ENCODE measurements around the gene RABGAP1L.
"Not testable (repeated sequence)": the region's sequence is repeated elsewhere in the genome, so short reads cannot be mapped to it uniquely, and the experiment has no call there.

Gene RABGAP1L

DNA sequence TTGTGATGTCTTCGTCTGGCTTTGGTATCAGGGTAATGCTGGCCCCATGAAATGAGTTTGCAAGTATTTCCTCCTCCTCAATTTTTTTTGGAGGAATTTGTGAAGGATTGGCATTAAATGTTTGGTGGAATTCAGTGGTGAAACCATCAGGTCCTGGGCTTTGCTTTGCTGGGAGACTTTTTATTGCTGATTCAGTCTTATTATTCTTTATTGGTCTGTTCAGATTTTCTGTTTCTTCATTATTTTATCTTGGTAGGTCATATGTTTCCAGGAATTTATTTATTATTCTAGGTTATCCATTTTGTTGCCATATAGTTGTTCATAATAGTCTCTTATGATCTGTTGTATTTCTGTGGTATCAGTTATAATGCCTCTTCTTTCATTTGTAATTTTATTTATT is 126.7 kb downstream of the RABGAP1L start:
- DNase-seq (ENCODE audit: extremely low read depth in 1 of 2, low read depth in 1 of 2) = no peak

DNA sequence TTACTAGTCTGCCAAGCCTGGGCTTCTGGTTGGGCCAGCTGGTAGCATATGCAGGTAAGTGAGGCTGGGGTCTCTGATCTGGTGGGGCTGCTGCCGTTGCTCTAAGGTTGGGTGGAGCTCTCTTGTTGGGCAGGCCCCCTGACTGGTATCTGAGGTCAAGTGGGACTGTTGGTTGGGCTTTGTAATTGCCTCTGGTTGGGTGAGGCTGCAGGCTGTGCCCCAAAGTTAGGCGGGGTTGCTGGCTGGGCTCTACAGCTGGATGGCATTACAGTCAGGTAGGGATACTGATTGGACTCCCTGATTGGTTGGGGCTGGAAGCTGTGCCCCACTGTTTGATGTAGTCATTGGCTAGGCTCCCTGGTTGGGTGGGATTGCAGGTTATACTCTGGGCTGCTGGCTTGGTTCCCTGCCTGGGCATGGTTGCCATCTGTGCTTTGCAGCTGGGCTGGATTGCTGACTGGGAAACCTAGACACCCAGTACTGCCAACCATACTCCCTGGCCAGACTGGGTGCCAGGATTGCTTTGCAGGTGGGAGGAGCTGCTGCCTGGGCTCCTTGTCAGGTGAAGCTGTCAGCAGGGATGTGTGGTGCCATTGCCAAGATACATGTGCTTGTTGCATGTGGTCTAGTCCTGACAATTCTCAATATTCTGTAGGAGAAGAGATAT is 130.5 kb downstream of the RABGAP1L start:
- no peak for DNase-seq (ENCODE audit: extremely low read depth in 1 of 2, low read depth in 1 of 2)

DNA sequence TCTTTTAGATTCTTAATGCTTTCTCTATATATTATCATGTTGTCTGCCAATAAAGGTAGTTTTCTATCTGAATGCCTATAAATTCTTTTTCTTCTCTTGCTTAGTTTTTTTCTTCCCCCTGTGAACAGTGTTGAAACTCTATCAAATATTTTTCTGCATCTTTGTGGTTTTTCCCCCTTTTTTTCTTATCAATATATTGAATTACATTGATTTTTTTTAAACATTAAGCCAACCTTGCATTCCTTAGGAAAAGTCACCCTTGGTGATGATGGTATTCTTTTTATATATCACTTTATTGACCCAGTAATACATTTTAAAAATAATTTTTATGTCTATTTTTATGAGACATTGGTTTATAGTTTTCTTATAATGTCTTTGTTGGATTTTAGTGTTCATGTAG is 131.7 kb downstream of the RABGAP1L start:
- DNase-seq (ENCODE audit: extremely low read depth in 1 of 2, low read depth in 1 of 2) = no peak

DNA sequence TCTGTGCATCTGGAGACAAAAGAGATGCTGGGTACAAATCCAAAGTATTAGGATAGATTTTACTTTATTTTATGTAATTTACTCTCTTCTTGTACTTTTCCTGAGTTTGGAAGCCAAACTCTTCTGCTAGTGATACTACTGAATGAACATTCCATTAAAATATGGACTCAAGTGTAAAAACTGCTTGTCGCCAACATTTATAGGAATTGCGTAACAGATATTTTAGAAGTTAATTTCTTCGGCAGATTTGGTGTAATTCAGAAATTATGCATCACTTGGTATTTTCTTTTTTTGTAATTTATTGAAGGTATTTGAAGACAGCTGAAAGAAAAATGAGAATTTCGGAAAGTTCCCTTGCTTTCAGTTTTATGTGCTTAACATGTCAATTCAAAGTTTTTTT is 137.0 kb downstream of the RABGAP1L start:
- no peak for DNase-seq (ENCODE audit: extremely low read depth in 1 of 2, low read depth in 1 of 2)

DNA sequence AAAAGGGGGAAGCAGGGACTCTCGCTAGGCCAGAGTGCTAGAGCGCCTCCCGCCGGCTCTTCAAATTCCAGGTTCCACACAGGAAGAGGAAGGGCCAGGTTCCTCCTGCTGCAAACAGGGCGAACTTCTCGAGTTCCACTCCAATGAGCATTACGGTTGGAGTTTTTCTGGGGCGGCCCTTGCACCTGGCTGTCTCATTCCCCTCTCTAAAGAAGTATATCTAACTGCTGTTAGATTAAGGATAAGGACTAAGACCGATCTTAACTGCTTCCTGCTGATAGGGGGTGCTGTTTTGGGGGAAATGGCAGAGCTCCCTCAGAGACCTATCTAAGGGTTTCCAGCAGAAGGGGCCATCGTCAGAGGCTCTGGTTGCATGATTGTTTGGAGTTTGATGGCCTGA is 138.0 kb downstream of the RABGAP1L start:
- no peak for DNase-seq (ENCODE audit: extremely low read depth in 1 of 2, low read depth in 1 of 2)

DNA sequence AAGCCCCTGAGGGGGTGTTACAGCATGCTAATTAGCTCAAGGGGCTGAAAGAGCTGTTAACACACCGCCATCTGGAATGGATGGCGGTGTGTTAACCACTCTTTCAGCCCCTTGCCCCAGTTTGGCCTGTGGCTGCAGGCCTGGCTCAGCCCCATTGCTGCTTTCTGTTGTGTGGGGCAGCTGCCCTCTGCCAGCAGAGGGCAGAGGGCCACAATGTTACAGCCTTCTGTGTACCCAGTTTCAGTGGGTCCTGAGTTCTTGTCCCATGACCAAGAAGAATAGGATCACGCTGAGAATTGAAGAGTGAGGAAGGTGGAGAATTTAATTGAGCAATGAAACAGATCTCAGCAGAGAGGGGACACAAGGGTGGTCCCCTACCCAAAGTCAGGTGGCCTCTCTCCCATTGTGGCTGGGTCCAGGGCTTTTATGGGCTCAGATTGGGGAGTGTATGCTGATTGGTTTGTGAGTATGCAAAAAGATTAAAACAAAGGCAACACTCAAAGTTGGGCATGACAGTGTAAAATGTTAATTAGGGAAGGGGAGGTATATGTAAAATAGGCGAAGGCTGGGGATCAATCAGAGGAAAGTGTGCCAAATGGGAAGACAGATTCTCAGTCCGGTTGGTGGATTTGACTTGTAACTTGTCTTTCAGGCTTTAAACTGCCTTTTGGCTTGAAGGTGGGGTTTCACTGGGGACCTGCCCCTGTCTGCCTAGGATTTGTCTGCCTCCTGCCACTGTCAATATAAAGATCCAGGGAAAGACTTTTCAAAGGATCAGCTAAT is 142.2 kb downstream of the RABGAP1L start:
- DNase-seq (ENCODE audit: extremely low read depth in 1 of 2, low read depth in 1 of 2) = no peak

DNA sequence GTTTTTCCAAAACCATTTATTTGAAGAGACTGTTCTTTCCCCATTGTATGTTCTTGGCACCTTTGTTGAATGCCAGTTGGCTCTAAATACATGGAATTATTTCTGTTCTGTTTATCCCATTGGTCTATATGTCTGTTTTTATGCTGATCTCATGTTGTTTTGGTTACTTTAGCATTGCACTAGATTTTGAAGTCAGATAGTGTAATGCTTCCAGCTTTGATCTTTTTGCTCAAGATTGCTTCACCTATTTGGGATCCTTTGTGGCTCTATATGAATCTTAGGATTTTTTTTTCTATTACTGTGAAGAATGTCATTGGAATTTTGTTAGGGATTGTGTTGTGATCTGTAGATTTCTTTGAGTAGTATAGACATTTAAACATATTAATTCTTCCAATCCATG is 149.3 kb downstream of the RABGAP1L start:
- no peak for DNase-seq (ENCODE audit: extremely low read depth in 1 of 2, low read depth in 1 of 2)

DNA sequence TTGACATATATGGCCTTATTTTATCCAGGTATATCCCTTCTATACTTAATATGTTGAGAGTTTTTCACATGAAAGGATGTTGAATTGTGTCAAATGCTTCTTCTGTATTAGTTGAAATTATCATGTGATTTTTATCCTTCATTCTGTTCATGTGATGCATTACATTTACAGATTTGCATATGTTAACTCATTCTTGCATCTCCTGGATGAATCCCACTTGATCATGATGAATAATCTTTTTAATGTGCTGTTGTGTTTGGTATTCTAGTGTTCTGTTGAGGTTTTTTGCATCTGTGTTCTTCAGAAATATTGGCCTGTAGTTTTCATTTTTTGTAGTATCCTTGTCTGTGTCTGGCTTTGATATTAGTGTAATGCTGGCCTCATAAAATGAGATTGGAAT is 150.2 kb downstream of the RABGAP1L start:
- no peak for DNase-seq (ENCODE audit: extremely low read depth in 1 of 2, low read depth in 1 of 2)

DNA sequence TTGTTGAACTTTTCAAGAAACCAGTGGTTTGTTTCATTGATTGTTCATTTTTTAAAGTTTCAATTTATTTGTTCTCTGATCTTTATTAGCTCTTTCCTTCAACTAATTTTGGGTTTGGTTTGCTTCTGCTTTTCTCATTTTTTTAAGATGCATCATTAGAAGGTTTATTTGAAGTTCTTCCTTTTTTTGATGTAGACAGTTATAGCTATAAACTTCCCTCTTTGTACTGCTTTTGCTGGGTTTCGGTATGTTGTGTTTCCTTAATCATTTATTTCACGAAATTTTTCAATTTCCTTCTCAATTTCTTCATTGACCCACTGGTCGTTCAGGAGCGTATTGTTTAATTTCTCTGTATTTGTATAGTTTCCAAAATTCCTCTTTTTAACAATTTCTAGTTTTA is 155.1 kb downstream of the RABGAP1L start:
- DNase-seq (ENCODE audit: extremely low read depth in 1 of 2, low read depth in 1 of 2) = no peak

DNA sequence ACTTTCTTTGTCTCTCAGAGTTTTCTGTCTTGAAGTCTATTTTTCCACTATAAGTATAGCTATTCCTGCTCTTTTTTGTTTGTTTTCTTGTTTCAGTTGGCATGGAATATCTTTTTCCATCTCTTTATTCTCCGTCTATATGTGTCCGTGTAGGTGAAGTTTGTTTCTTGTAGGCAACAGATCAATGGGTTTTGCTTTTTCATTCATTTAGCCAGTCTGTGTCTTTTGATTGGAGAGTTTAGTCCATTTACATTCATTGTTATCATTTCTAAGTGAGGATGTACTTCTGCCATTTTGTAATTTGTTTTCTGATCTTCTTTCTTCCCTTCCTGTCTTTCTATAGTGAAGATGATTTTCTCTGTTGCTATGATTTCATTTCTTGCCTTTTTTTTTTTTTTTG is 155.9 kb downstream of the RABGAP1L start:
- no peak for DNase-seq (ENCODE audit: extremely low read depth in 1 of 2, low read depth in 1 of 2)

DNA sequence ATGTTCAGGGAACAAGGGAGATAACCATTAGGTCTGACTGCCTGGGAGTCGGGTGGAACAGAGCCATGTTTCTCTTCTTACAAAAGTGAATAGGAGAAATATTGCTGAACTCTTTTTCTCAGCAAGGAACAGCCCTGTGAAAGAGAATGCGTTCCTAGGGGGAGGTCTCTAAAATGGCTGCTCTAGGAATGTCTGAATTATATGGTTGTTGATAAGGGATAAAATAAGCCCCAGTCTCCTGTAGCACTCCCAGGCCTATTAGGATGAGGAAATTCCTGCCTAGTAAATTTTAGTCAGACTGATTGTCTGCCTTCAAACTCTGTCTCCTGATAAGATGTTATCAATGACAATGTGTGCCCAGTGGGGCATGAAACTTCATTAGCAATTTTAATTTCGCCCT is 161.6 kb downstream of the RABGAP1L start:
- DNase-seq (ENCODE audit: extremely low read depth in 1 of 2, low read depth in 1 of 2) = not testable (repeated sequence)

DNA sequence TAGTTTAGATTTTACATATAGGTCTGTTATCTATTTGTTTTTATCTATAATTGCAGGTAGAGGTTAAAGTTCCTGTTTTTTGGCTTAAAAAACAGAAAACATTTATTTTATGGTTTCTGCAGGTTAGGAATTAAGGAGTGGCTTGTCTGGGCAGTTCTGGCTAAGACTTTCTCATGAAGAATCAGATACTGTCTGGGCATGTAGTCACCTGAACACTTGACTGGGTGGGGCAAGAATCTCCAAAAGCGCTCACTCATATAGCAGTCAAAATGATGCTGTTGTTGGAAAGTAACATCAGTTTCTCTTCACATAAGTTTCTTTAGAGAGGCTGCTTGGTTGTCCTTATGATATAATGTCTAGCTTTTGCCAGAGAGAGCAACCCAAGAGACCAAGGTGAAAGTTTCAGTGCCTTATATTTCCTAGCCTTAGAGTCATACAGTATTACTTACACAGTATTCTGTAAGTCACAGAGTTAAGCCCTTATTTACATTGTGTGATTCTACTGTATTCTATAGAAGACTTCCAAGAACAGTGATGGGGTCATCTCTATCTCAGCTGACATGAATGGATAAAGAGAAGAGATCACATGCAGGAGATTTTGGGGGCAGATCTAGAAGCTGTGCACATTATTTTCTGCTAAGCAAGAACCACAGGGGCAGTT is 163.0 kb downstream of the RABGAP1L start:
- no peak for DNase-seq (ENCODE audit: extremely low read depth in 1 of 2, low read depth in 1 of 2)

DNA sequence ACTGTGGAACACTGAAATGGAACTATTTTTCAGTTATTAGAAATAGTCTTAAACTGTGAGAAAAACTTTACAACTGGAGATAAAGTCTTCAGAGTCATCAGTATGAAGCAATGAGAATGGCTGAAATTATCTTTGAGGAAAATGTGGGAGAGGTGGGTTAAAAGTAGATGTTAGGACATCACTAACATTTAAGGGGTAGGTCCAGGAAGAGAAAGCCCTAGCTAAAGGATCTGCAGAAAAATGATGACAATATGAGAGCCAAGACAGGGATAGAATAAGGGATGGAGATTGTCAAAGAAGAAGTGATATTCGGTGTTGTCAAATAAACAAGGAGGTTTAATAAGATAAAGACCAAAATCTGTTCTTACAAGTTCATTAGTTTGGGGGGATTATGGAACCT is 165.2 kb downstream of the RABGAP1L start:
- no peak for DNase-seq (ENCODE audit: extremely low read depth in 1 of 2, low read depth in 1 of 2)

DNA sequence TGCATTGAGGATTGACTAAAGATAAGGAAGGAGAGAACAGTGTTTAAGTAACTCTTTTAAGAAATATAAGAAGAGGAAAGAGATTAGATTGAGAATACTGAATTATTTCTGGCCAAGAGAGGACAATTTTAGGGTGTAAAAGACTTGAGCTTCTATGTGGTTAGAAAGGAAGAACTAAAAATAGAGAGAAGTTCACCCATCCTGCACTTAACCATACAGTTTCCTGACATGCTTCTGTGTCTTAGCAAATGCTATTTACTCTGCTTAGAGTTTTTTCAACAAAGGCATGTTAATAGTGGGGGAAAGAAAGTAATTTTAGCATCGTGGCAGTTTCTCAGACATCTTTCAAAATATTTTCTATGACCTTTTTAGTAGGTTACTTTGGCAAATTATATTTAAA is 165.6 kb downstream of the RABGAP1L start:
- DNase-seq (ENCODE audit: extremely low read depth in 1 of 2, low read depth in 1 of 2) = no peak

DNA sequence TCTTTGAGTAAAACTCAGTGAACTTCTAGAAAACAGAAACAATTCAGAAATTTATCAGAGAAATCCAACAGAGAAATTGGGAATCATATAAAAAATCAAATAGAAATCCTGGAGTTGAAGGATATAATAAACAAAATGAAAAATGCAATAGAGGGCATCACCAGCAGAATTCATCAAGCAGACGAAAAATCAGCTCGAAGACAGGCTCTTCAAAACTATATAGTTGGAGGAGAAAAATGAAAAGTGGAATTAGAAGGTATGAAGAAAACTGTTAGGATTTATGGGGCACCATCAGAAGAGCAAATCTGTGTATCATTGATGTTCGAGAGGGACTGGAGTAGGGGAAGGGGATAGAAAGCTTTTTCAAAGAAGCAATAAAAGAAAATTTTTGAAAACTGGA is 167.0 kb downstream of the RABGAP1L start:
- no peak for DNase-seq (ENCODE audit: extremely low read depth in 1 of 2, low read depth in 1 of 2)

DNA sequence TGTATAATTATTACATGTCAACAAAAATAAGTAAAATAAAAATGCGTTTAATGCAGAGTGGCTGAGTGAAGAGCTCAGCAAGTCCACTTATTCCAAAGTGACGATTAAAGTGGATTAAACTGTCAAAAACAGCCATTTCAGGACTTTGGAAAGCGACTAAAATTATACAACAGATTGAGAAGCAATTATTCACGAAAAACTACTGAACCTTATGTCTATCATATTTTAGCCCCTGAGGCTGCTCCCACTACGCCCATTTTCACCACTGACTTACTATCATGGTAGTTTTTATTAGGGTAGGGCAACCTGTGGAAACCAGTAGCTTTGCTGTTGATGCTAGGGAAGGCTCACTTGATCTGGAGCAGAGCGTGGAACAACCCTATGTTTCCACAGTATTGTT is 174.1 kb downstream of the RABGAP1L start:
- DNase-seq (ENCODE audit: extremely low read depth in 1 of 2, low read depth in 1 of 2) = no peak

DNA sequence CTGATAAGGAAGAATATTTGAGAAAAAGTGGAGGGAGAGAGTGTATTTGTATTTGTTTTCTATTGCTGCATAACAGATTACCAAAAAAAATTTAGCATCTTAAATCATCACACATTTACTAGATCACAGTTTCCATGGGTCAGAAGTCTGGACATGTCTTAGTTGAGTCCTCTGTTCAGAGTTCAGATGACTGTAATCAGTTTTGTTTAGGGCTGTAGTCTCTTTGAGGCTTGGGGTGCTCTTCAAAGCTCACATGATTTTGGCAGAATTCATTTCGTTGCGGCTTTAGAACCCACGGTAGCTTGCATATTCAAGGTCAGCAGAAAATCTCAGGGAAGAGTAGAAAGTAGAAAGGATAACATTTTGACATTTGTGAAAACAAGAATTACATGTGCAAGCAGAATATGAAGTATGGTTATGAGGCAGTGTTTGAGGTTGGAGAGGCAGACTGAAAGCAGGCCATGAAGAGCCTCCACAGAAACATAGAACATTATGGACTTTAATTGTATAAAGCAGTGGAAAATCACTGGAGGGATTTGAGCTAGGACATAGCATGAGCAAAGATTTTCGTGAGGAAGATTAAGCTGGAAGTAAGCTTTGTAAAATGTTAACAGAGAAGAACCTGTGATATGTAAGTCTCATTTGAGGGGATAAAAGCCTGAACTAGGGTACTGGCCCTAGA is 177.8 kb downstream of the RABGAP1L start:
- no peak for DNase-seq (ENCODE audit: extremely low read depth in 1 of 2, low read depth in 1 of 2)

DNA sequence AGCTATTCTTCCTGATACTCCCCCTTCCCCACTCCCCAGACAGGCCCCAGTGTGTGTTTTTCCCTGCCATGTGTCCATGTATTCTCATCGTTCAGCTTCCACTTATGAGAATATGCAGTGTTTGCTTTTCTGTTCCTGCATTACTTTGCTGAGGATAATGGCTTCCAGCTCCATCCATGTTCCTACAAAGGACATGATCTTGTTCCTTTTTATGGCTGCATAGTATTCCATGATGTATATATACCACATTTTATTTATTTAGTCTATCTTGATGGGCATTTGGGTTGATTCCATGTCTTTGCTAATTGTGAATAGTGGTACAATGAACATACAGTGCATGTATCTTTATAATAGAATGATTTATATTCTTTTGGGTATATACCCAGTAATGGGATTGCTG is 181.1 kb downstream of the RABGAP1L start:
- not testable (repeated sequence) for DNase-seq (ENCODE audit: extremely low read depth in 1 of 2, low read depth in 1 of 2)

DNA sequence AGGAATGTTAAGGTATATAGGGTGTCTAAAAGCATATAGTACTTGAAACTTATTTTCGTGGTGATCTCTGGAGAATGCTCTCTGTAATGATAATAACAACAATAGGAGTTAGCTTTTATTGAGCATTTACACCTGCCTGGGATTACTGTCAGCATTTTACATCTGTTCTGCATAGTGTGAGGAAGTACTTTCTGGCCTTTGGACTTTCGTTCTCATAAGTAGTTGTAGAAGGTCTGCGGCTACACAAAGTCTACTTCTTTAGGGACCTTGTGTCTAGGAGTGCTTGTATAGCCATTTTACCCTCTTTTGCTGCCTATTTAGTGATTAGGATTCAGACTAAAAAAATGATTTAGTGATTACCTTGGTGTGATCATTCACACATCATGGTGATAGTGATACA is 184.8 kb downstream of the RABGAP1L start:
- no peak for DNase-seq (ENCODE audit: extremely low read depth in 1 of 2, low read depth in 1 of 2)

DNA sequence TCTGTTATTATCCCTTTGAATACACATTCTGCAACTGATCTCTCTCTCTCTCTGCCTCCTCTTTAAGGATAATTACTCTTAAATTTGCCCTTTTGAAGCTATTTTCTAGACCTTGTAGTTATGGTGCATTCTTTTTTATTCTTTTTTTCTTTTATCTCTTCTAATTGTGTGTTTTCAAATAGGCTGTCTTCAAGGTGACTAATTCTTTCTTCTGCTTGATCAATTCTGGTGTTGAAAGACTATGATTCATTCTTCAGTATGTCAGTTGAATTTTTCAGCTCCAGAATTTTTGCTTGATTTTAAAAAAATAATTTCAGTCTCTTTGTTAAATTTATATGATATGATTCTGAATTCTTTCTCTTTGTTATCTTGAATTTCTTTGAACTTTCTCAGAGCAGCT is 192.8 kb downstream of the RABGAP1L start:
- no peak for DNase-seq (ENCODE audit: extremely low read depth in 1 of 2, low read depth in 1 of 2)

DNA sequence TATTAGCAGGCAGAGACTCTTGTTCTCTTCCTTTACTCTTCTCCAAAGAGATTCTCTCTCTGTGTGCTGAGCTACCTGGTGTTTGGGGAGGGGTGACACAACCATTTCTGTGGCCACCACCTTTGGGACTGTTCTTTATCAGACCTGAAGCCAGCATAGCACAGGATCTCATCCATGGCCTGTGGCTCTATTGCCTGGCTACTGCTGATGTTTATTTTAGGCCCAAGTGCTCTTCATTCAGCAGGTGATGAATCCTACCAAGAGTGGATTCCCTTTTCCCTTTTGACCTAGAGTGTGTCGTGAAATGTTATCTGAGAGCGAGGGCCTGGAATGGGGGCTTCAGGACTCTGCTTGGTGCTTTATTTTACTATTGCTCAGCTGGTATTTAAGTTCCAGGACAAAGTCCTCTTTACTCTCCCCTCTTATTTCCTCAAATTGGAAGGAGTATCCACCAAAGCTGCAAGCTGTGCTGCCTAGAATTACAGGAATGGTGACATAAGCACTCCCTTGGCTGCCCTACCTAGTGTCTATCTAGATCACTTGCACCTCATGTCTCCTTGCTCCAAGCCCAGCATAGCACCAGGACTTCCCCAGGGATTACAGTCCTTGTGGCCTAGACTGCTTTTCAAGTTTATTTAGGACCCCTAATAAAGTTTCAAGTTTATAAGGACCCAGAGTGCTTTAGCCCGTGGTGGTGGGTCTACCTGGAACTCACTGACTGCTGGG is 193.7 kb downstream of the RABGAP1L start:
- DNase-seq (ENCODE audit: extremely low read depth in 1 of 2, low read depth in 1 of 2) = no peak
